Stimulated activated CD8-positive, alpha-beta memory T cell treated with anti-CD3 and anti-CD28 coated beads, Interleukin-4, amount 100 ng/mL, for 48 hours (primary cell): Measurements from ENCODE around the gene C1orf87.

Experiments
- DNase-seq: peaks from one replicate; pipeline ENCODE4 v3.0.0-alpha.2; 2020

The C1orf87 gene

GRCh38 chr1:60055336-60055735, 18.2 kb downstream of the C1orf87 start:
- DNase-seq, result no peak

- DNase-seq, result no peak
Measured at GRCh38 chr1:60054374-60054773, 19.2 kb downstream of the C1orf87 start.

GRCh38 chr1:60052601-60053000, 21.0 kb downstream of the C1orf87 start:
- no peak for DNase-seq

- no peak for DNase-seq
Measured at GRCh38 chr1:60051191-60051590, 22.4 kb downstream of the C1orf87 start.

- no peak for DNase-seq
Measured at GRCh38 chr1:60049188-60049587, 24.4 kb downstream of the C1orf87 start.

GRCh38 chr1:60044881-60045280, 28.7 kb downstream of the C1orf87 start:
- DNase-seq, result no peak

- DNase-seq, result no peak
Measured at GRCh38 chr1:60041783-60042182, 31.8 kb downstream of the C1orf87 start.

GRCh38 chr1:60037669-60038068, 35.9 kb downstream of the C1orf87 start:
- no peak for DNase-seq

GRCh38 chr1:60036856-60037460, 36.6 kb downstream of the C1orf87 start:
- DNase-seq, result no peak

GRCh38 chr1:60035921-60036320, 37.6 kb downstream of the C1orf87 start:
- DNase-seq, result no peak

GRCh38 chr1:60034999-60035398, 38.6 kb downstream of the C1orf87 start:
- no peak for DNase-seq

- no peak for DNase-seq
Measured at GRCh38 chr1:60033066-60033465, 40.5 kb downstream of the C1orf87 start.

- no peak for DNase-seq
Measured at GRCh38 chr1:60031146-60031545, 42.4 kb downstream of the C1orf87 start.

GRCh38 chr1:60025552-60025951, 48.0 kb downstream of the C1orf87 start:
- DNase-seq, result no peak

- DNase-seq, result no peak
Measured at GRCh38 chr1:60017508-60018205, 55.9 kb downstream of the C1orf87 start.

- no peak for DNase-seq
Measured at GRCh38 chr1:60010690-60011089, 62.9 kb downstream of the C1orf87 start.

- no peak for DNase-seq
Measured at GRCh38 chr1:60008500-60008899, 65.1 kb downstream of the C1orf87 start.

GRCh38 chr1:60000625-60001024, 72.9 kb downstream of the C1orf87 start:
- no peak for DNase-seq

- no peak for DNase-seq
Measured at GRCh38 chr1:59999746-60000145, 73.8 kb downstream of the C1orf87 start.

GRCh38 chr1:59999006-59999405, 74.6 kb downstream of the C1orf87 start:
- no peak for DNase-seq

GRCh38 chr1:59997479-59998115, 76.0 kb downstream of the C1orf87 start:
- DNase-seq, result no peak

GRCh38 chr1:59994302-59995198, 79.0 kb downstream of the C1orf87 start:
- no peak for DNase-seq
